Panc1 (cell line): ENCODE results near the gene SCFD1.

ENCODE experiments used
- POLR2AphosphoS5 ChIP-seq: IDR thresholded peaks from 2 replicates; pipeline ENCODE4 v1.6.1; 2012; ENCODE audit warnings: mild to moderate bottlenecking, low read depth, low read length, moderate library complexity
- TF ChIP-seq, protein P1 (sequence below): fragments of 450-650 bp; IDR thresholded peaks from 2 replicates; pipeline ENCODE4 v1.5.1; 2017; ENCODE audit warnings: mild to moderate bottlenecking
- TF ChIP-seq, protein P2 (sequence below), 2 experiments: IDR thresholded peaks; 2 replicates each; pipeline ENCODE4 v1.6.1; 2011 to 2012; ENCODE audit warnings: low read depth in 2 of 2, control low read depth in 1 of 2, low read length in 1 of 2, mild to moderate bottlenecking in 1 of 2, moderate library complexity in 1 of 2; ENCODE audit not compliant: insufficient read depth in 1 of 2

DNA sequence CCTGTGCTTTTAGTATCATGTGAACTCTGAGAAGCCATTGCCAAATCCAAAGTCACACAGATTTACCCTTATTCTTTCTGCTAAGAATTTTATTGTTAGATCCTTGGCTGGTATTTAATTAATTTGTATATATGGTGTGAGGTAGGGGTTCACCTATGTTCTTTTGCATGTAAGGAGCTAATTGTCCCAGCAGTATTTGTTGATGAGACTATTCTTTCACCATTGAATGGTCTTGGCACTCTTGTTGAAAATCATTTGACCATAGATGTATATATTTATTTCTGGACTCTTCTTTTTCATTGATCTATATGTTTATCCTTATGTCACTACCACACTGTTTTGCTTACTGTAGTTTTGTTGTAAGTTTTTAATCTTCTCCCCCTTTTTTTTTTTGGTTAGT, 36.9 kb upstream of the SCFD1 start:
- TF ChIP-seq, protein P1, sequence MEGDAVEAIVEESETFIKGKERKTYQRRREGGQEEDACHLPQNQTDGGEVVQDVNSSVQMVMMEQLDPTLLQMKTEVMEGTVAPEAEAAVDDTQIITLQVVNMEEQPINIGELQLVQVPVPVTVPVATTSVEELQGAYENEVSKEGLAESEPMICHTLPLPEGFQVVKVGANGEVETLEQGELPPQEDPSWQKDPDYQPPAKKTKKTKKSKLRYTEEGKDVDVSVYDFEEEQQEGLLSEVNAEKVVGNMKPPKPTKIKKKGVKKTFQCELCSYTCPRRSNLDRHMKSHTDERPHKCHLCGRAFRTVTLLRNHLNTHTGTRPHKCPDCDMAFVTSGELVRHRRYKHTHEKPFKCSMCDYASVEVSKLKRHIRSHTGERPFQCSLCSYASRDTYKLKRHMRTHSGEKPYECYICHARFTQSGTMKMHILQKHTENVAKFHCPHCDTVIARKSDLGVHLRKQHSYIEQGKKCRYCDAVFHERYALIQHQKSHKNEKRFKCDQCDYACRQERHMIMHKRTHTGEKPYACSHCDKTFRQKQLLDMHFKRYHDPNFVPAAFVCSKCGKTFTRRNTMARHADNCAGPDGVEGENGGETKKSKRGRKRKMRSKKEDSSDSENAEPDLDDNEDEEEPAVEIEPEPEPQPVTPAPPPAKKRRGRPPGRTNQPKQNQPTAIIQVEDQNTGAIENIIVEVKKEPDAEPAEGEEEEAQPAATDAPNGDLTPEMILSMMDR: no peak
- no peak for TF ChIP-seq POLR2AphosphoS5
- TF ChIP-seq, protein P2, sequence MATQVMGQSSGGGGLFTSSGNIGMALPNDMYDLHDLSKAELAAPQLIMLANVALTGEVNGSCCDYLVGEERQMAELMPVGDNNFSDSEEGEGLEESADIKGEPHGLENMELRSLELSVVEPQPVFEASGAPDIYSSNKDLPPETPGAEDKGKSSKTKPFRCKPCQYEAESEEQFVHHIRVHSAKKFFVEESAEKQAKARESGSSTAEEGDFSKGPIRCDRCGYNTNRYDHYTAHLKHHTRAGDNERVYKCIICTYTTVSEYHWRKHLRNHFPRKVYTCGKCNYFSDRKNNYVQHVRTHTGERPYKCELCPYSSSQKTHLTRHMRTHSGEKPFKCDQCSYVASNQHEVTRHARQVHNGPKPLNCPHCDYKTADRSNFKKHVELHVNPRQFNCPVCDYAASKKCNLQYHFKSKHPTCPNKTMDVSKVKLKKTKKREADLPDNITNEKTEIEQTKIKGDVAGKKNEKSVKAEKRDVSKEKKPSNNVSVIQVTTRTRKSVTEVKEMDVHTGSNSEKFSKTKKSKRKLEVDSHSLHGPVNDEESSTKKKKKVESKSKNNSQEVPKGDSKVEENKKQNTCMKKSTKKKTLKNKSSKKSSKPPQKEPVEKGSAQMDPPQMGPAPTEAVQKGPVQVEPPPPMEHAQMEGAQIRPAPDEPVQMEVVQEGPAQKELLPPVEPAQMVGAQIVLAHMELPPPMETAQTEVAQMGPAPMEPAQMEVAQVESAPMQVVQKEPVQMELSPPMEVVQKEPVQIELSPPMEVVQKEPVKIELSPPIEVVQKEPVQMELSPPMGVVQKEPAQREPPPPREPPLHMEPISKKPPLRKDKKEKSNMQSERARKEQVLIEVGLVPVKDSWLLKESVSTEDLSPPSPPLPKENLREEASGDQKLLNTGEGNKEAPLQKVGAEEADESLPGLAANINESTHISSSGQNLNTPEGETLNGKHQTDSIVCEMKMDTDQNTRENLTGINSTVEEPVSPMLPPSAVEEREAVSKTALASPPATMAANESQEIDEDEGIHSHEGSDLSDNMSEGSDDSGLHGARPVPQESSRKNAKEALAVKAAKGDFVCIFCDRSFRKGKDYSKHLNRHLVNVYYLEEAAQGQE (IDR thresholded peaks at IDR 0.05; ENCODE audit: insufficient read depth in 1 of 2, low read depth in 2 of 2, low read length in 1 of 2): no peak
